Fibroblast of lung (primary cell): ENCODE results near the gene AK1.

Experiments
- EZH2 ChIP-seq: IDR thresholded peaks from 2 replicates; pipeline ENCODE4 v1.5.1; 2012; ENCODE audit warnings: low read length, control low read depth, mild to moderate bottlenecking; ENCODE audit errors: missing control alignments
- TF ChIP-seq, protein P1 (sequence below), 2 donors: IDR thresholded peaks in 1 of 2; conservative IDR thresholded peaks in 1 of 2; 1 replicate in 1 of 2; 2 replicates in 1 of 2; pipeline ENCODE4 v1.5.1; 2011 to 2012; ENCODE audit warnings: low read length in 2 of 2, control low read depth in 1 of 2, inconsistent platforms in 1 of 2, low read depth in 1 of 2, mild to moderate bottlenecking in 1 of 2

DNA sequence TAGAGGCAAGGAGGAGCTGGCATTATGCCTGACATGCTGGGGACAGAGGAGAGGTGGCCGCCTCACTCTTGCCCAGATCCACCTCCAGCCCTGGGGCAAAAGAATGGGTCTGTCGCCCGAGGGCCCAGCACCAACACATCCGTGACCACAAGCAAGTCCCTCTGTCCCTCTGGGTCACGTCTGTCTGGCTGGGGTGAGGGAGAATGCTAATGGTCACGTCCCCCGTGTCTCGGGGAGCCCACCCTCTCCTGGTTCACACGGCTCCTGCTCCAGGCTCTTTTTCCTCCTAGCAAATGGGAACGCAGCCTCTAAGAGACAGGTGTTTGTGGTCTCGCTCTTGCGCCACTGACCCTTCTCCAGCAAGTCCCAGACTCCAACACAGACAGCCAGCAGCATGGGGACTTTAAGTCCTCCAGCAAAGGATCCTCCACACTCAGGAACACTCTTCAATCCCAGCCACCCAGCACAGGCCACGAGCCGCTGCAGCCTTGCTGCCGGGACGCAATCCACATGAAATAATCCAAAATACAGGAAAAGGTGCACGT, 27.1 kb downstream of the AK1 start:
- TF ChIP-seq, protein P1, sequence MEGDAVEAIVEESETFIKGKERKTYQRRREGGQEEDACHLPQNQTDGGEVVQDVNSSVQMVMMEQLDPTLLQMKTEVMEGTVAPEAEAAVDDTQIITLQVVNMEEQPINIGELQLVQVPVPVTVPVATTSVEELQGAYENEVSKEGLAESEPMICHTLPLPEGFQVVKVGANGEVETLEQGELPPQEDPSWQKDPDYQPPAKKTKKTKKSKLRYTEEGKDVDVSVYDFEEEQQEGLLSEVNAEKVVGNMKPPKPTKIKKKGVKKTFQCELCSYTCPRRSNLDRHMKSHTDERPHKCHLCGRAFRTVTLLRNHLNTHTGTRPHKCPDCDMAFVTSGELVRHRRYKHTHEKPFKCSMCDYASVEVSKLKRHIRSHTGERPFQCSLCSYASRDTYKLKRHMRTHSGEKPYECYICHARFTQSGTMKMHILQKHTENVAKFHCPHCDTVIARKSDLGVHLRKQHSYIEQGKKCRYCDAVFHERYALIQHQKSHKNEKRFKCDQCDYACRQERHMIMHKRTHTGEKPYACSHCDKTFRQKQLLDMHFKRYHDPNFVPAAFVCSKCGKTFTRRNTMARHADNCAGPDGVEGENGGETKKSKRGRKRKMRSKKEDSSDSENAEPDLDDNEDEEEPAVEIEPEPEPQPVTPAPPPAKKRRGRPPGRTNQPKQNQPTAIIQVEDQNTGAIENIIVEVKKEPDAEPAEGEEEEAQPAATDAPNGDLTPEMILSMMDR (conservative IDR thresholded peaks at IDR 0.05 in 1 of 2, IDR thresholded peaks at IDR 0.05 in 1 of 2; ENCODE audit: low read depth in 1 of 2, low read length in 2 of 2), result no peak
- no peak for TF ChIP-seq EZH2
